GM20431 (cell line): ENCODE measurements around the gene KIFC1.
"Not testable (repeated sequence)": the region's sequence is repeated elsewhere in the genome, so short reads cannot be mapped to it uniquely, and the experiment has no call there.

Experiments
- in situ Hi-C: fragments of 300-500 bp; cut with MseI, MboI; formaldehyde crosslinking; loops from one replicate; pipeline ENCODE4 v1.15.0; 2020; ENCODE audit warnings: low sequenced_read_pairs; ENCODE audit not compliant: unreplicated experiment

KIFC1 gene

GRCh38 chr6:33391278-33391921 is at the start of gene KIFC1:
KIFC1 (plus strand) TSS chr6:33391823; CDS start chr6:33391986, 163 bp downstream.
- in situ Hi-C loops, result no loop called here

- in situ Hi-C loops, result not testable (repeated sequence)
These were observed 48.0 kb upstream of the KIFC1 start for GRCh38 chr6:33343606-33343952.

- in situ Hi-C loops, result no loop called here
These were observed 47.5 kb upstream of the KIFC1 start for GRCh38 chr6:33343953-33344611.

- in situ Hi-C loops, result no loop called here
These were observed 46.6 kb upstream of the KIFC1 start for GRCh38 chr6:33344701-33345697.

- in situ Hi-C loops, result not testable (repeated sequence)
These were observed 44.7 kb upstream of the KIFC1 start for GRCh38 chr6:33346972-33347371.

- in situ Hi-C loops, result no loop called here
These were observed 43.8 kb upstream of the KIFC1 start for GRCh38 chr6:33347816-33348215.

- in situ Hi-C loops, result not testable (repeated sequence)
These were observed 35.8 kb upstream of the KIFC1 start for GRCh38 chr6:33355860-33356259.

GRCh38 chr6:33356295-33356694 is 35.3 kb upstream of the KIFC1 start:
- in situ Hi-C loops, result no loop called here

- in situ Hi-C loops, result not testable (repeated sequence)
These were observed 34.3 kb upstream of the KIFC1 start for GRCh38 chr6:33357160-33357871.

GRCh38 chr6:33359331-33359730 is 32.3 kb upstream of the KIFC1 start:
- in situ Hi-C loops, result no loop called here

- in situ Hi-C loops, result not testable (repeated sequence)
These were observed 28.1 kb upstream of the KIFC1 start for GRCh38 chr6:33363486-33363885.

- in situ Hi-C loops, result not testable (repeated sequence)
These were observed 27.0 kb upstream of the KIFC1 start for GRCh38 chr6:33364475-33365205.

GRCh38 chr6:33365206-33365971 is 26.2 kb upstream of the KIFC1 start:
- in situ Hi-C loops, result not testable (repeated sequence)

- in situ Hi-C loops, result no loop called here
These were observed 24.5 kb upstream of the KIFC1 start for GRCh38 chr6:33367009-33367714.

- in situ Hi-C loops, result not testable (repeated sequence)
These were observed 24.0 kb upstream of the KIFC1 start for GRCh38 chr6:33367715-33368025.

GRCh38 chr6:33371901-33372300 is 19.7 kb upstream of the KIFC1 start:
- in situ Hi-C loops, result not testable (repeated sequence)

GRCh38 chr6:33372526-33373123 is 19.0 kb upstream of the KIFC1 start:
- in situ Hi-C loops, result no loop called here
